ENCODE measurements around the gene ADGRD1.

Gene ADGRD1

DNA sequence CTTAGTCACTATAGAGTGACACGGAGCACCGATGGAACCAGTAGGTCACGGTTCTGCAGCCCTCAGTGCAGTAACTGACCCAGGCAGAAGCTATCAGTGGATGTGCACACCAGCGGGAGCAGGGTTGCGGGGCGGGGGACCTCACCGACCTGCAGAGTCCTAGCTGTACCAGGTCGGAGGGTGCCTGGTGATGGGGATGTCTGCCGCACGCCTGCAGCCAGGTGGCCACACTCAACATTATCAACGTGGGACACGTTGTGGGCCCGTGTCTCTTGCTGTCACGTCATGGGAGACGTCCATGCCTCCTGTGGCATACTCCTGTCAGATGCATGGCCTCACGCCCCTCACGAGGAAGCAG is 55.2 kb downstream of the ADGRD1 start:
- no peak for DNase-seq

DNA sequence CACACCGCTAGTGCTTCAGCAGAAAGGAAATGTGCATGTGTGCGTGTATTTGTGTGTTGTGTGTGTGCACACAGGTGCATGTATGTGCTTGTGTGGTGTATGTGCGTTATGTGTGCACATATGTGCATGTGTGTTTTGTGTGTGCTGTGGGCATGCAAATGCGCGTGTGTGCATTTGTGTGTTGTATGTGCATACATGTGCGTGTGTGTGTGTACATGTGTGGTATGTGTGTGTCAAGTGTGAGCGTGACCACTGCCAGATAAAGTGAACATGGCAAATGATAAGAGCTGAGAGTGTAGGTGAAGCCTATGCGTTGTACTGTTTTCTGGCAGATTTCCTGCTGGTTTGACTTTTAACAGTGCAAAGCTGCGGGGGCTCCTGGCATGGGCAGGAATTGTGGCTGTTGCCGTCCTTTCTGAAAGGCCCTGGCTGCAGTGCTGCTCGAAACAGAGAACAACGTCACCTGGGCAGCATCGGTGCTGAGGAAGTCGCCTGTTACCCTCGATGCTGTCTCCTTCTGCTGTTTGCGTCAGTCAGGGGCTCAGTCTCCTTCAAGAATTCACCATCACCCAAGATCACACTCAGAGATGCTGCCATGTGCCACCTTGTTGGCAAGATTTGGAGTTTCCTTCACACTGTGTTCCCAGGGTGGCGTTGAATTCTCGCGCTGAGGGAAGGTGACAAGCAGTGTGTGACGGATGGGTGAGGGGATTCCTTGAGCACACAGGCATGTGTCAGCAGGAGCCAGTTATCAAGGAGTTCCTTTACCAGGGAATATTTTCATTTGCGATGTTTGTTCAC is 56.1 kb downstream of the ADGRD1 start:
- no peak for DNase-seq

- DNase-seq: no peak
These were observed 56.9 kb downstream of the ADGRD1 start for GRCh38 chr12:131010396-131011131.

- DNase-seq: no peak
These were observed 57.7 kb downstream of the ADGRD1 start for GRCh38 chr12:131011165-131012079.

DNA sequence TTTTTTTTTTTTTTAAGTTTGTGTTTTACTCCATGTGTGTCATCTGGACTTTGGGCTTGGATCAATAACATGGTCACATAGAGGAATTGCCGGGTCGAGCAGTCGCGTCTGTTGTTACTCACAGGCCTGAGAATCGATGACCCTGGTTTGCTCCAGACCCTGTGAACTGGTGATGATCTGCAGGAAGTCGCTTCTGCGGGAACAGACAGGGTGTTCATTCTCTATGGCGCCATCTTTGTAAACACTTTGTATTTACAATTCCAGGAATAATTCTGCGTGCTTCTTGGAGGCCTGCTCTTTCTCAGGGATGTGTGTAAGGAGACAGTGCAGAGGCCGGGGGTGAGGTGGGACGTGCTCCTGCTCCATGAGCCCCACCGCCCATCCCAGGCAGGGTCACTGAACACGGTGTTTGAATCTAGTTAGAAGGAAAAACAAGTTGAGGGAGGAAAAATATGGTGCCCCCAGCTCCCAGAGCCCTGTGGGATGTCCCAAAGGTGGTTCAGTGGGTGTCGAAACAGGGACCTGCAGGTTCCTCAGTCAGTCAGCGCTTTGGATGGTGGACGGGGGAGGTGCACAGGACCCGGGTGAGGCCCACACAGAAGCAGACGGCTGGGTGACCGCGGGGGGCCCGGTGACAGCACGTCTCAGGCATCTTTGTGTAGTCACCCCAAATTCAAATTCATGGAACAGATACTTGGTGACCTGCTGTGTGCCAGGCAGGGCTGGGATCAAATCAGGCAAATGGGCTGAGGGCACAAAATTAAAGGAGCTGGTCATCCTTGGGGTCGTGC is 58.8 kb downstream of the ADGRD1 start:
- DNase-seq: no peak

DNA sequence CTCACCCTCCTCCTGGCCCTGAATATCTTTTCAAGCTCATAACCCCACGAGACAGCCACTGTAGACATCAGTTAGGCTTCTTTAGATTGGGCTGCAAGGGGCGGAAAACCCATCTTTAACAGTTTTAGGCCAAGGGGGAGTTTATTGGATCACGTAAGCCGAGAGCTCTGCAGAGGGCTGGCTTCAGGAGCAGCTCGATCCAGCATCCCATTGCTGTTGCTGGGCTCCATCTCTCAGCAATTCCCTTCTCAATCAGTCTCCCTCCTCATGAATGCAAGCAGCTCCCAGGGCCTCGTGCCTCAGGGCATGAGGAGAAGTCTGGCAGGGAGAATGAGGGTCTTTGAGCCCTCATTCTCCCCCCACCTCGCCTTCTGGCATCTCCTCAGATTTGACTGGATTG is 59.4 kb downstream of the ADGRD1 start:
- no peak for DNase-seq

- DNase-seq: no peak
These were observed 60.6 kb downstream of the ADGRD1 start for GRCh38 chr12:131014343-131014742.

DNA sequence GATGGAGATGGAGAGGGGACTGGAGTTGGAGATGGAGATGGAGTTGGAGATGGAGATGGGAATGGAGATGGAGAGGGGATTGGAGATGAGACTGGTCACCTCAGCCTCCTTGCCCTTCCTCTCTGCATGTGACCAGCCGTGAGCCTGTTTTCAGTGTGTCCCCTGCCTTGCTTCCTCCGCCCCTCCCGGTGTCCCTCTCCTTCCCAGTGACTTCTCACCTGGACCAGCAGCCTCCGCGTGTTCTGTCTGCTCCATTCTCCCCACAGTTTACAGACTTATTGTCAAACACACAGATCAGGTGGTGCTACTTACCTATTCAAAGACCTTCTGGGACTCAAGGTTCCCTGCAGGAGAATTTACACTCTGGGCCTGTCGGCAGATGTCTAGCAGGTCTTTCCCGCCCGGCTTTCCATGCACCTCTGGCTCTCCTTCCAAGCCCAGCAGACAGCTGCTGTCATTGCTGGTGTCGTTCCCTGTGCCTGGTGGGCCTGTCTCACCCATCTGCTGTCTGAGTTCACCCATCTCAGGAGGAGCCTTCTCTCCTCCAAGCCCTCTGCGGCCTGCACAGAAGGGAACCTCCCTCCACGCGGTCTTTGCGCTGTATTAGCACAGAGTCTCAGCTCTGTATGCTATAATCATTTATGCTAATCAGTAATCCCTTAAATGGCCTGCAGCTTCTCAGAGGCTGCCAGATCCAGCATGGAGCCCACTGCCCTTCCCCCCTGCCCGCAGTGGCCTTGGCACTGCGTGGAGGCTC is 62.1 kb downstream of the ADGRD1 start:
- no peak for DNase-seq

GRCh38 chr12:131017477-131017991 is 63.8 kb downstream of the ADGRD1 start:
- DNase-seq: no peak

DNA sequence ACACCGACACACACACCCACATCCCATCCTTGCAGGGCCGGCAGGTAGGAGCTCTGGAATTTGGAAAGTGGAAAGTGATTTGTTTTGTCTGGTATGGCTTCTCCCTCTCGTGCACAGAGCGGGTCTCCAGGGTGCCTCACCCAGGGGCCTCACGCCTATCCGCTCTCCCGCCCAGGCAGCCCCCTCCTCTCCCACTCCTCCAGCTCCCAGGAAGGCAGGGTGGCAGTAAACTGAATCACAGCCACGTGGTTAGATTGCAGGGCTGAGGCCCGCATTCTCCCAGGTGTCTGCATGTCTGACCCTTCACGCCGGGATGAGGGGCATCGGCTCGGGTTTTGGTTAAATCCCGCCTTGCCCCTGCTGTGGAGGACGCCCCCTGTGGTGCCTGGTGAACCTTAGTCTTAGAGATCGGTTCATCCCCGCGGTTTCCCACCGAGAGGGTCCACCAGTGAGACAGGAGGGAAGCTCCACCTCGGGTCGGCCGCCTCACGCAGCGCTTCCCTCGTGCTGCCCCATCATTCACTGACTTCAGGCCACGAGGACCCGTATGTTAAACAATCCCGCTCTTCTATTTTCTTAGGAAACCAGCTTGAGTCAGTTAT is 64.4 kb downstream of the ADGRD1 start:
- no peak for DNase-seq

GRCh38 chr12:131018808-131019397 is 65.2 kb downstream of the ADGRD1 start:
- no peak for DNase-seq

DNA sequence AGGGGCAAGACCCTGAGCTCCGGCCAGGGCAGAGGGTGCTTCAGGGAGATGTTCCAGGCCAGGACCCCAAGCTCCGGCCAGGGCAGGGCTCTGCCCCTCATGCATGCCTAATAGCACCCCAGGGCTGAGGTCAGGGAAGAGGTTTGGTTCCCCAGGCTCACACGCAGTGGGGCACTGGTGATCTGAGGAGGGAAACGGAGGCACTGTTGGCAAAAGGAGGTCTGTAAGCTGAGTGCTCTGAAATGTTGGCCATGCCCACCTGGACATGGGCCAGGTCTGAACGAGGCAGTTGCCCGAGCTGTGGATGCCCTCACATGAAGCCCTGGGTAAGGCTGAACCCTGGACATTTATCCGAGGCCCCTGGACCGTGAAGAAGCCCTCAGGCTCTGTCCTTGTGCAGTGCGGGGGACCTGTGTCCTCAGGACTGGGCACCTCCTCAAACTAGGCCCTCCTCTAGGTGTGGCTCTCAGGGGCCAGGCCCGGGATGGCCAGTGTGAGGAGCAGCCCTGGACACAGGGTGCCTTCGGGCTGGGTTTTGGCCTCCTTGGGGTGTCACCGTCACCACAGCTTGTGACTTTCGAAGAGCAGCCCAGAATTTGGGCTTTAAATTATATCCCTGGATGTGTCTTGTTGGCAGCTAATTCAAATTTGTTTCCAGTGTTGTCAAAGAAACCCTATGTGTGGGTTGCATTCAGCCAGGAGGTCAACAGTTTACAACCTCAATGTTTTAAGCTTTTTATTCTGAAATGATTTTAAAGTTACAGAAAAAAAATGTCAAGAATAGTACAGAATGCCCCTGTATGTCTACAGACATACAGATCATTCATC is 66.8 kb downstream of the ADGRD1 start:
- no peak for DNase-seq

DNA sequence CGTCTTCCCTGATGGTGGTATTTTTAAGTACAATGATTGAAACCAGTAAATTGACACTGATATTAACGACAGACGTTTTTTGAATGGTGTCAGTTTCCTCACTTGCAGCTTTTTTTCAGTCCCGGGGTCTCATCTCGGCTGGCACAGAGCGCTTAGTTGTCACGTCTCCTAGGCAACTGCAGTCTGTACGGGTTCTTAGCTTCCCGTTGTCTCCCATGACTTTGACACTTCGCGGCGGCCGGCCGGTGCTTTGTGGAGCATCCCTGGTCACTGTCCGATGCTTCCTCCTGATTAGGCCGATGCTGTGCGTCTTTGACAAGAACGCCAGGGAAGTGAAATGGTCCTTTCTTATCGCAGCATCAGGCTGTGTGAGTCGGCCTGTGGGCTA is 67.4 kb downstream of the ADGRD1 start:
- no peak for DNase-seq

- no peak for DNase-seq
These were observed 70.3 kb downstream of the ADGRD1 start for GRCh38 chr12:131024026-131024425.

DNA sequence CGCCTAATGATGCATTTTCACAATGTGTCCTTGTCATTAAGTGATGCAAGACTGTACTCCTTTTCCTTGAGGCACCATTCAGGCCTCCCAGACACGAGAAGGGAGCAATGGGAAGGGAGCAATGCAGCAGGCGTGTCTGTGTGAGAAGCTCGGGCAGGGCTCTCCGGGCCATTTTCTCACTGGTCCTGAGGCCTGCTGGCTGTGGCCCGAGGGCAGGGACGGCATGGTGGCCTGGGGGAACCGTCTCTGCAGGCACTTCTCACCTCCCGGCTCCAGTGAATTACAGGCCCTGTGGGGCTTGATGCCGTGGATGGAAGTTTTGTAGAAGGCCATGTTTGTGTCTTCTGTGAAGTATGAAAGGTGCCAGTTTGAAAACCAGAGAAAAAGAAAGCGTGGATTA is 71.0 kb downstream of the ADGRD1 start:
- DNase-seq: no peak

GRCh38 chr12:131025234-131025633 is 71.5 kb downstream of the ADGRD1 start:
- no peak for DNase-seq

DNA sequence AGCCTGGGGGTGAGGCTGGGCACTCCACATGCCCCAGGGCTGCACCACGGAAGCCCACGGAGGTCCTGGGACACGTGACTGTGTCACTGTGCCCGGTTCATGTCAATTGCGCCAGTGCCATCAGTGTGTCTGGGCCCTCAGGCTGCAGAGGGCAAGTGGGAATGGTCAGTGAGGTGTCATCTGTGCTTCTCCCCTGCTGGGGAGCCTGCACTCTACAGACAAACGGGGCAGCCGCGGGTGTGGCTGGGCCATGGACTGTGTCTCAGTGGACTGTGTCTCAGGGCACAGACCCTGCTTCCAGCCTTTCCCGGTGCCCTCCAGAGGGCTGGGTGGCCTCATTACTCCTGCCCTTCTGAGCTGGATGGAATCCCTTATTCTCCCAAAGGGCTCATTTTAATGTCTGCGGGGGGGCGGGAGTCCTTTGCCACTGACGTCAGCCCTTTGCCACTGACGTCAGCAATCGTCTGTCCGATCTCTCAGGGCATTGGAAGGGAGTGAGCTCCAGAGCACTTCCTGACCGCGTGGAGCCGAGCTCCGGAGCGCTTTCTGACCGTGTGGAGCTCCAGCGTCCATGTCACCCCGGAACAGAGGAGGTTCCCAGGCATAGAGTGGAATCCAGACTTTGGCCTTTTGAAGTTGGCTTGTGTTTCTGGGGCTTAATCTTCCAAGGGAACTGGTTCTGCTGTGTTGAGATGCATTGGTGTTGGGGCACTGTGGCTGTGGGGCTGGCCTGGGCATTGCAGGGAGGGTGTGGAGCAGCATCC is 72.4 kb downstream of the ADGRD1 start:
- no peak for DNase-seq

DNA sequence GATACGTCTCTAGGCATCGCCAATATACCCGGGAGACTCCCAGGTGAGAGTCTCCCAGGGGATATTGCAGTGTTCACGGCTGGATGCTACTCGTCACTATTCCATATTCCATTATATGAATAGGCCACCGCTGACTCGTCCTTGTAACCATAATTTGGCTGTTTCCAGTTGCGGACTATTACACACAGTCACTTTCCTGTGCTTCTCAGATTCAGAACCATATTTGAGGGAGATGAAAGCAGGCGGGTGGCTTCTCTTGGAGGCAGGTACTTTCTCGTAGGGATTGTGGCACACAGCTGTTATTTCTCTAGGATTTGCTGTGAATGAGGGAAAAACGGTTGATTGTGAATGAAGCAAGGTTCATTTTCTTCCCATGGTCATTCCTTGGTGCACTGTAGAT is 73.0 kb downstream of the ADGRD1 start:
- DNase-seq: no peak

- DNase-seq: no peak
These were observed 73.6 kb downstream of the ADGRD1 start for GRCh38 chr12:131027264-131027663.
